WTC11 (cell line): ENCODE results near the gene PITPNC1. TPM values are rescaled to one million over a fixed set of nuclear protein-coding genes. Genes with fewer than 3 reads are reported as not detected.
"Not testable (repeated sequence)": the region's sequence is repeated elsewhere in the genome, so short reads cannot be mapped to it uniquely, and the experiment has no call there.

Experiments used
- ATAC-seq: fragments of 200-7000 bp; cut with Tn5 transposase; 2 replicates; pipeline ENCODE4 v1.10.0; 2021; ENCODE audit warnings: mild to moderate bottlenecking, moderate library complexity
- CTCF ChIA-PET: fragments of 300-600 bp; sonication (Branson Sonifier 250); formaldehyde crosslinking; loops from one replicate; lab custom pipeline; 2021; ENCODE audit warnings: antibody characterized with exemption; lab: Charles Lee
- POLR2A ChIA-PET: fragments of 350-600 bp; sonication (Branson Sonifier 250); formaldehyde crosslinking; loops from one replicate; lab custom pipeline; 2021; ENCODE audit warnings: antibody characterized with exemption; lab: Charles Lee
- DNase-seq: peaks from one replicate; pipeline ENCODE4 v3.0.0; 2021; ENCODE audit warnings: low spot score
- H3K27ac Mint-ChIP-seq: 2 replicates; pipeline ENCODE4 v1.8.0; 2021; ENCODE audit warnings: mixed read lengths
- H3K27me3 Mint-ChIP-seq: 2 replicates; pipeline ENCODE4 v1.8.0; 2021; ENCODE audit warnings: low read depth, mild to moderate bottlenecking, moderate library complexity, mixed read lengths
- H3K36me3 Mint-ChIP-seq: 2 replicates; pipeline ENCODE4 v1.8.0; 2021; ENCODE audit warnings: mixed read lengths
- H3K4me1 Mint-ChIP-seq: 2 replicates; pipeline ENCODE4 v1.8.0; 2022; ENCODE audit warnings: mixed read lengths
- H3K4me3 Mint-ChIP-seq: 2 replicates; pipeline ENCODE4 v1.8.0; 2021; ENCODE audit warnings: mild to moderate bottlenecking, moderate library complexity, mixed read lengths
- H3K9me3 Mint-ChIP-seq: 2 replicates; pipeline ENCODE4 v1.8.0; 2021; ENCODE audit warnings: mixed read lengths
- ATF6 ChIP-seq: sonication (generic); formaldehyde crosslinking; IDR thresholded peaks from 2 replicates; pipeline ENCODE4 v1.8.1; 2023; ENCODE audit warnings: mild to moderate bottlenecking, missing genetic modification reagents
- CREM ChIP-seq: sonication (generic); formaldehyde crosslinking; IDR thresholded peaks from 2 replicates; pipeline ENCODE4 v1.8.1; 2022; ENCODE audit warnings: mild to moderate bottlenecking, missing genetic modification reagents, moderate library complexity
- EMX1 ChIP-seq: fragments of 250-450 bp; sonication (Bioruptor Pico); IDR thresholded peaks from 2 replicates; pipeline ENCODE4 v1.8.0; 2021; ENCODE audit warnings: mild to moderate bottlenecking
- FOXJ3 ChIP-seq: sonication (generic); formaldehyde crosslinking; IDR thresholded peaks from 2 replicates; pipeline ENCODE4 v1.9.0; 2021; ENCODE audit warnings: missing genetic modification reagents, mild to moderate bottlenecking, borderline replicate concordance
- GTF2I ChIP-seq: fragments of 250-450 bp; sonication (Bioruptor Pico); conservative IDR thresholded peaks from 2 replicates; pipeline ENCODE4 v1.4.0; 2021; ENCODE audit warnings: mild to moderate bottlenecking
- IRF2 ChIP-seq: sonication (generic); formaldehyde crosslinking; IDR thresholded peaks from 2 replicates; pipeline ENCODE4 v1.8.0; 2022; ENCODE audit warnings: low read depth, missing genetic modification reagents, borderline replicate concordance
- JUN ChIP-seq: sonication (generic); formaldehyde crosslinking; IDR thresholded peaks from 2 replicates; pipeline ENCODE4 v1.8.0; 2023; ENCODE audit warnings: mild to moderate bottlenecking, missing genetic modification reagents
- MLX ChIP-seq: sonication (generic); formaldehyde crosslinking; IDR thresholded peaks from 2 replicates; pipeline ENCODE4 v1.8.1; 2023; ENCODE audit warnings: mild to moderate bottlenecking, missing genetic modification reagents, moderate library complexity
- NR2C2 ChIP-seq: sonication (generic); formaldehyde crosslinking; IDR thresholded peaks from 2 replicates; pipeline ENCODE4 v1.8.0; 2022; ENCODE audit warnings: mild to moderate bottlenecking, missing genetic modification reagents
- PRDM15 ChIP-seq: sonication (generic); formaldehyde crosslinking; IDR thresholded peaks from 2 replicates; pipeline ENCODE4 v1.8.0; 2022; ENCODE audit warnings: missing genetic modification reagents
- SP1 ChIP-seq: sonication (generic); formaldehyde crosslinking; conservative IDR thresholded peaks from 2 replicates; pipeline ENCODE4 v1.8.1; 2022; ENCODE audit warnings: missing genetic modification reagents
- ZBTB21 ChIP-seq: sonication (generic); formaldehyde crosslinking; IDR thresholded peaks from 2 replicates; pipeline ENCODE4 v1.8.1; 2023; ENCODE audit warnings: mild to moderate bottlenecking, missing genetic modification reagents, borderline replicate concordance
- ZNF425 ChIP-seq: fragments of 250-450 bp; sonication (Bioruptor Pico); conservative IDR thresholded peaks from 2 replicates; pipeline ENCODE4 v1.9.0; 2021; ENCODE audit warnings: mild to moderate bottlenecking
- total RNA-seq: library from RNA; stranded (reverse); gene quantifications from 3 replicates; pipeline ENCODE4 v1.2.3, GENCODE V29; 2021
- TF ChIP-seq, protein P1 (sequence below): sonication (generic); formaldehyde crosslinking; IDR thresholded peaks from 2 replicates; pipeline ENCODE4 v1.8.1; 2023; ENCODE audit warnings: mild to moderate bottlenecking, moderate library complexity, missing genetic modification reagents
- TF ChIP-seq, protein P2 (sequence below): sonication (generic); formaldehyde crosslinking; IDR thresholded peaks from 2 replicates; pipeline ENCODE4 v1.8.1; 2022; ENCODE audit warnings: low read depth, missing genetic modification reagents, borderline replicate concordance
- TF ChIP-seq, protein P3 (sequence below): sonication (generic); formaldehyde crosslinking; IDR thresholded peaks from 2 replicates; pipeline ENCODE4 v1.8.0; 2022; ENCODE audit warnings: mild to moderate bottlenecking, missing genetic modification reagents

PITPNC1 gene
- total RNA-seq, 1 experiment from 2014 or later: 39.8 TPM

GRCh38 chr17:67479148-67479547, 102.1 kb downstream of the PITPNC1 start (continued):
- no peak for TF ChIP-seq ATF6 (CRISPR knock-in tag)
- no peak for TF ChIP-seq PRDM15
- TF ChIP-seq JUN (CRISPR knock-in tag): no peak
- no peak for TF ChIP-seq IRF2
- no peak for TF ChIP-seq EMX1

GRCh38 chr17:67480959-67481358, 103.9 kb downstream of the PITPNC1 start:
- not testable (repeated sequence) for H3K36me3 Mint-ChIP-seq, ATAC-seq, H3K4me3 Mint-ChIP-seq, H3K9me3 Mint-ChIP-seq, DNase-seq, H3K27me3 Mint-ChIP-seq, H3K27ac Mint-ChIP-seq
- ChIA-PET CTCF (interaction anchor here (2.8 kb wide), 1 partner anchor 102 kb away, joined by 9 read pairs; no protein-coding TSS in a partner anchor), POLR2A (interaction anchor here (1.0 kb wide), 1 partner anchor 9 kb away, joined by 4 read pairs; no protein-coding TSS in a partner anchor)
- peaks cover 29% of the 10 kb centered on the region for H3K4me1 Mint-ChIP-seq

- ChIA-PET POLR2A (interaction anchor here (0.6 to 1.0 kb wide), 3 partner anchors 9 to 526 kb away, joined by 4 to 5 read pairs (median 4); no protein-coding TSS in a partner anchor), CTCF (interaction anchor here (2.8 kb wide), 1 partner anchor 103 kb away, joined by 9 read pairs; no protein-coding TSS in a partner anchor)
- Mint-ChIP-seq H3K27ac (no peak overlapping the region), H3K36me3 (no peaks in the 10 kb centered on the region), H3K9me3 (no peaks in the 10 kb centered on the region), H3K27me3 (no peaks in the 10 kb centered on the region), H3K4me1 (peaks cover 29% of the 10 kb centered on the region), H3K4me3 (no peak overlapping the region)
- TF ChIP-seq GTF2I (CRISPR knock-in tag) (no peak), JUN (CRISPR knock-in tag) (no peak), SP1 (CRISPR knock-in tag) (no peak), IRF2 (no peak), MLX (no peak), ZBTB21 (CRISPR knock-in tag) (no peak), ZNF425 (CRISPR knock-in tag) (no peak), CREM (CRISPR knock-in tag) (no peak), FOXJ3 (no peak), NR2C2 (CRISPR knock-in tag) (no peak)
- TF ChIP-seq, protein P1, sequence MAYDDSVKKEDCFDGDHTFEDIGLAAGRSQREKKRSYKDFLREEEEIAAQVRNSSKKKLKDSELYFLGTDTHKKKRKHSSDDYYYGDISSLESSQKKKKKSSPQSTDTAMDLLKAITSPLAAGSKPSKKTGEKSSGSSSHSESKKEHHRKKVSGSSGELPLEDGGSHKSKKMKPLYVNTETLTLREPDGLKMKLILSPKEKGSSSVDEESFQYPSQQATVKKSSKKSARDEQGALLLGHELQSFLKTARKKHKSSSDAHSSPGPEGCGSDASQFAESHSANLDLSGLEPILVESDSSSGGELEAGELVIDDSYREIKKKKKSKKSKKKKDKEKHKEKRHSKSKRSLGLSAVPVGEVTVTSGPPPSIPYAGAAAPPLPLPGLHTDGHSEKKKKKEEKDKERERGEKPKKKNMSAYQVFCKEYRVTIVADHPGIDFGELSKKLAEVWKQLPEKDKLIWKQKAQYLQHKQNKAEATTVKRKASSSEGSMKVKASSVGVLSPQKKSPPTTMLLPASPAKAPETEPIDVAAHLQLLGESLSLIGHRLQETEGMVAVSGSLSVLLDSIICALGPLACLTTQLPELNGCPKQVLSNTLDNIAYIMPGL: no peak
- TF ChIP-seq, protein P2, sequence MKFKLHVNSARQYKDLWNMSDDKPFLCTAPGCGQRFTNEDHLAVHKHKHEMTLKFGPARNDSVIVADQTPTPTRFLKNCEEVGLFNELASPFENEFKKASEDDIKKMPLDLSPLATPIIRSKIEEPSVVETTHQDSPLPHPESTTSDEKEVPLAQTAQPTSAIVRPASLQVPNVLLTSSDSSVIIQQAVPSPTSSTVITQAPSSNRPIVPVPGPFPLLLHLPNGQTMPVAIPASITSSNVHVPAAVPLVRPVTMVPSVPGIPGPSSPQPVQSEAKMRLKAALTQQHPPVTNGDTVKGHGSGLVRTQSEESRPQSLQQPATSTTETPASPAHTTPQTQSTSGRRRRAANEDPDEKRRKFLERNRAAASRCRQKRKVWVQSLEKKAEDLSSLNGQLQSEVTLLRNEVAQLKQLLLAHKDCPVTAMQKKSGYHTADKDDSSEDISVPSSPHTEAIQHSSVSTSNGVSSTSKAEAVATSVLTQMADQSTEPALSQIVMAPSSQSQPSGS (CRISPR knock-in tag): no peak
- TF ChIP-seq, protein P3, sequence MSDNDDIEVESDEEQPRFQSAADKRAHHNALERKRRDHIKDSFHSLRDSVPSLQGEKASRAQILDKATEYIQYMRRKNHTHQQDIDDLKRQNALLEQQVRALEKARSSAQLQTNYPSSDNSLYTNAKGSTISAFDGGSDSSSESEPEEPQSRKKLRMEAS (CRISPR knock-in tag): no peak
- no peak for ATAC-seq
- no peak for DNase-seq
These were observed 104.7 kb downstream of the PITPNC1 start for GRCh38 chr17:67481808-67482207.
